GM20000 (cell line): Measurements from ENCODE around the gene ROPN1B.

Source experiments
- DNase-seq: peaks from one replicate; pipeline ENCODE4 v3.0.0; 2012; ENCODE audit warnings: low spot score
- TF ChIP-seq, protein P1 (sequence below): IDR thresholded peaks from 2 replicates; pipeline ENCODE4 v1.5.1; 2012; ENCODE audit warnings: mild to moderate bottlenecking, control low read depth; ENCODE audit errors: extremely low read depth, missing control alignments

The ROPN1B gene

DNA sequence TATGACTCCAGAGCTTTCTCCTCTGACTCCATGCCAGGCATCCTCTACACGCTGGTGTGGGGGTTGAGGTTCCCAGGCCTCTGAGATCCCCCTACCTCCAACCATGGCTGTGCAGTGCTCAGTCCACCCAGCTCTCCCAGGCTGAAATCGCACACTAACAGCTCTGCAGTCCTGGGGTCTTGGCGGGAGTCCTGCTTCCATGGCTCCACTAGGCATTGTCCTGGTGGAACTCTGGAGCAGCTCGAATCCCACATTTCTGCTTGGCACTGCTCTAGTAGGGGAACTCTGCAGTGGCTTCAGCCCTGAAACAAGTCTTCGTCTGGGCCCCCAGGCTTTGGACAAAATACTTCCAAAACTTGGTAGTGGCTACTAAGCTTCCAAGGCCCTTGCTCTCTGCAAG, 50.7 kb downstream of the ROPN1B start:
- DNase-seq = no peak
- TF ChIP-seq, protein P1, sequence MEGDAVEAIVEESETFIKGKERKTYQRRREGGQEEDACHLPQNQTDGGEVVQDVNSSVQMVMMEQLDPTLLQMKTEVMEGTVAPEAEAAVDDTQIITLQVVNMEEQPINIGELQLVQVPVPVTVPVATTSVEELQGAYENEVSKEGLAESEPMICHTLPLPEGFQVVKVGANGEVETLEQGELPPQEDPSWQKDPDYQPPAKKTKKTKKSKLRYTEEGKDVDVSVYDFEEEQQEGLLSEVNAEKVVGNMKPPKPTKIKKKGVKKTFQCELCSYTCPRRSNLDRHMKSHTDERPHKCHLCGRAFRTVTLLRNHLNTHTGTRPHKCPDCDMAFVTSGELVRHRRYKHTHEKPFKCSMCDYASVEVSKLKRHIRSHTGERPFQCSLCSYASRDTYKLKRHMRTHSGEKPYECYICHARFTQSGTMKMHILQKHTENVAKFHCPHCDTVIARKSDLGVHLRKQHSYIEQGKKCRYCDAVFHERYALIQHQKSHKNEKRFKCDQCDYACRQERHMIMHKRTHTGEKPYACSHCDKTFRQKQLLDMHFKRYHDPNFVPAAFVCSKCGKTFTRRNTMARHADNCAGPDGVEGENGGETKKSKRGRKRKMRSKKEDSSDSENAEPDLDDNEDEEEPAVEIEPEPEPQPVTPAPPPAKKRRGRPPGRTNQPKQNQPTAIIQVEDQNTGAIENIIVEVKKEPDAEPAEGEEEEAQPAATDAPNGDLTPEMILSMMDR = no peak

DNA sequence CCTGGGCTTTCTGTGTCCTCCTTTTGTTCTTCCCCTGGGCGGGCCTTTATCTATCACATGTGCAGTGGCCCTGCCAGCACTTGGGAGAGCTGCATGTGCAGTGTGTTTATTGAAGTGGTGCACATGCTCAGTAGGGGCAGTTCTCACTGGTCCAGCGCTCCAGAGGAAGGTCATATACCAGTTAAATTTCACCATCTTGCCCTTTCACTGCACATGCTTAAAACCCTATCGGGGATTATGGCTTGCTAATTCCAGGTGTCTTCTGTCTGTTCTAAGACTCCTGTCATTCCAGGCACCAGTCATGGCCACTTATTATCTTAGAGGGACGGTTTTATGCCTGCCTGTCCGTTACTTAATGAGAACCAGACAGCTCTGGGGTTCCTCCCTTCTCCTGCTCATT, 52.2 kb downstream of the ROPN1B start:
- DNase-seq = no peak
- TF ChIP-seq, protein P1 = no peak

GRCh38 chr3:126021702-126022101, 52.7 kb downstream of the ROPN1B start:
- no peak for DNase-seq
- TF ChIP-seq, protein P1 = no peak

DNA sequence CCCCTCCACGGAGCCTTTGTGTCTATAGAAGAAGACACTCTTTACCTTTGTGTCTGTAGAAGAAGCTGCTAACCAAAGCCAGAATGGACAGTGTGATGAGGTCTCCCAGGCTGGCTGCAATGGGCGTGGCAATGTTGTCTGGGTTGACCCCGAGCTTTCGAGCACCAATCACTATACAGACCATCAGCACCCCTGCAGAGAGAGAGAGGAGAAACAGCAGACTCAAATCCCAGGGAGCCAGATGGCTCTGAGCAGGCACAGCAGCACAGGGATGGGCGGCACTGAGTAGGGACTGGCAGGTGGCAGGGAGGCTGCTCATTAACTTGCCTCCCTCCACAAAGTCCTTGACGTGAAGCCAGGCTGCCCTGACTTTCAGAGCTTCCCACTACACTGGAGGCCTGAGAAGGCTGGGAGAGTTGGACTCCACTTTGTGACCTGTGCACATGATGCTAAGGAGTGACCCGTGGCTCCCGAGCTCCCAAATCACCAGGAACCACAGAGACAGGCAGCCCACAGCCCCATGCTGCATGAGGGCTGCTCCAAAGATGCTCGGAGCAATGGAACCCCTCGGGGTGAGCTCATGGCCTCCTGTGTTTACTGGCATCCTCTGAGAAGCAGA, 53.9 kb downstream of the ROPN1B start:
- TF ChIP-seq, protein P1 = no peak
- no peak for DNase-seq

GRCh38 chr3:126023390-126023789, 54.4 kb downstream of the ROPN1B start:
- no peak for DNase-seq
- TF ChIP-seq, protein P1 = no peak

DNA sequence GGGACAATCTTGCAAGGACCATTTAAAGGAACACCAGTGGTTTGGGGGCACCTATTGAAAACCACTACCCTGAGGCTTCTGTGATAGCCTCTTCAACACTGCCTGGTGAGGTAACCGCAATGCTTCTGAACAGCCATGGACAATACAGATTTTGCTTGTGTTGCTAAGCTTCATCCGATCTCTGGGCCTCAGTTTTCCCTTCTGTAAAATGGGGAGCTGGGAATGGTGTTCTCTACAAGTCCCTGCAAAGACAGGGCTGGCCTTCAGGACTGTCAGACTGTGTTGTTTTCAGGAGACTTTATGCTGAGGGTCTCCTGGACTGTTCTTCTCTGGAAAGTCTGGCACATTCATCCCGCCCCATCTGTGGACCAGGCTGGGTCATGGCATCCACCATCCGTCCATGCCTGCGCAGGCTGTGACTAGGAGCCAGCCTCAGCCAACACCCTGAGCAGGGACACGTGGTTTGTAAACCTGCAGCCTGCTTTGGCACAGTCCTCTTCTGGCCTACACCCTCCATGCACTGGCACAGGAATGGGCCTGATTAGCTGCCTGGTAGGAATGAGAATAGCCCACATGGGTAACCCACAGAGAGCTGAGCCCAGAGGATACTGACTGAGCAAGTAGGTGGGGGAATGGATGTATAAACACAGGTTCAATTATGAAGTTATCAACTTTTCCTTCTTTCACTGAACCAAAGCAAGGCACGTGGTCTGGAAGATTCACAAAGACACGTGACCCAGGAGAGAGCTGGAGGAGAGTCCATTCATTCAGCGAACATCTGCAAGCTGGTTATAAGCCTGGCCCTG, 55.3 kb downstream of the ROPN1B start:
- TF ChIP-seq, protein P1 = no peak
- no peak for DNase-seq

DNA sequence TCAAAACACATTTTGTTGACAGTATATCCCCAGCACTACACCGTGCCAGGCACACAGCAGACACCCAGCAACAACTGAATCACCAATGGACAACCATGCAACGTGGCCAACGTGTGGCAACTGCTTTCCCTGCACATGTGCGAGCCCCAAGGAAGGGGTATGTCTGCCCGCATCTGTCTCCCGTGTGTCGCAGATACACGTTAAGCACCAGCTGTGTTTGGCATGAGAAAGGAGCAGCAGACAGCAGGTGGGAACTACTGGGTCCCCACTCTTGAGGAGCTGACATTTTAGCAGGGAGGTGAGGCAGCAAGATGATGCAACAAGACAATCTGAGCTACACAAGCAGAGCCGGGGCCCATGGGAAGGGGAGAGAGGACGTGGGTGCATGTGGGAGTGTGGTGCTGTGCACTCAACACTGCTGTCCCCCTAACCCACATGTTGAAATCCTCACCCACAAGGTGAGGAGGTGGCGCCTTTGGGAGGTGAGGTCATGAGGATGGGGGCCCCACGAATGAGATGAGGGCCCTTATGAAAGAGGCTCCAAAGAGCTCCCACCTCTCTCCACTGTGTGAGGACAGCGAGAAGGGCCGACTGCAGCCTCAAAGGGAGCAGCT, 56.2 kb downstream of the ROPN1B start:
- TF ChIP-seq, protein P1 = no peak
- DNase-seq = no peak
